GM18868 (cell line): Measurements from ENCODE around the gene HOXC10.

Experiments
- ATAC-seq: cut with Tn5 transposase; IDR thresholded peaks from one replicate; pipeline ENCODE4 v1.9.1; 2021; ENCODE audit warnings: mild to moderate bottlenecking, moderate library complexity; ENCODE audit not compliant: unreplicated experiment

Gene HOXC10

GRCh38 chr12:53989227-53990113, 4.5 kb downstream of the HOXC10 start:
- ATAC-seq: no peak

GRCh38 chr12:53990311-53991076, 5.5 kb downstream of the HOXC10 start:
- no peak for ATAC-seq

GRCh38 chr12:53991077-53991460, 6.1 kb downstream of the HOXC10 start:
- ATAC-seq: no peak

GRCh38 chr12:53992377-53992889, 7.5 kb downstream of the HOXC10 start:
- no peak for ATAC-seq

GRCh38 chr12:53993162-53994008, 8.4 kb downstream of the HOXC10 start:
- ATAC-seq: no peak

GRCh38 chr12:53994009-53994263, 9.0 kb downstream of the HOXC10 start:
- ATAC-seq: no peak

GRCh38 chr12:53994264-53995001, 9.5 kb downstream of the HOXC10 start:
- ATAC-seq: no peak

- no peak for ATAC-seq
Observed at GRCh38 chr12:53995002-53995377, 10.0 kb downstream of the HOXC10 start.

- ATAC-seq: no peak
Observed at GRCh38 chr12:53995378-53996239, 10.7 kb downstream of the HOXC10 start.

- no peak for ATAC-seq
Observed at GRCh38 chr12:53996240-53997203, 11.6 kb downstream of the HOXC10 start.

GRCh38 chr12:53997204-53998109, 12.5 kb downstream of the HOXC10 start:
- no peak for ATAC-seq

GRCh38 chr12:53998110-53998899, 13.4 kb downstream of the HOXC10 start:
- no peak for ATAC-seq

- ATAC-seq: no peak
Observed at GRCh38 chr12:53998900-53999236, 13.9 kb downstream of the HOXC10 start.

GRCh38 chr12:53999559-54000115, 14.7 kb downstream of the HOXC10 start:
- no peak for ATAC-seq

GRCh38 chr12:54000116-54001114, 15.5 kb downstream of the HOXC10 start, which contains the start of gene HOXC9:
TSS of gene HOXC9 (plus strand) at chr12:54000161. CDS start at chr12:54000189, 28 bp downstream.
- no peak for ATAC-seq
